Aorta (tissue), 5 donors: ENCODE measurements around the gene ST6GAL2. TPM values are rescaled to one million over a fixed set of nuclear protein-coding genes. Genes with fewer than 3 reads are reported as not detected.

Source experiments
- ATAC-seq: fragments of 200-7000 bp; cut with Tn5 transposase; one replicate; pipeline ENCODE4 v1.9.1; 2022; ENCODE audit warnings: moderate library complexity; ENCODE audit not compliant: low FRiP score
- DNase-seq, 2 donors: peaks; one replicate each; pipeline ENCODE4 v3.0.0-alpha.2; 2020
- H3K27ac ChIP-seq, 2 donors: one replicate each; pipeline ENCODE4 v1.5.1; 2013; ENCODE audit warnings: low read length in 2 of 2, mild to moderate bottlenecking in 2 of 2, moderate library complexity in 2 of 2, control low read depth in 1 of 2, inconsistent platforms in 1 of 2, low read depth in 1 of 2
- H3K27me3 ChIP-seq, 2 donors: one replicate each; pipeline ENCODE4 v1.6.1; 2013; ENCODE audit warnings: control low read depth in 1 of 2, low read length in 1 of 2, mild to moderate bottlenecking in 1 of 2, moderate library complexity in 1 of 2; ENCODE audit not compliant: insufficient read depth in 2 of 2, control insufficient read depth in 1 of 2
- H3K36me3 ChIP-seq, 2 donors: one replicate each; pipeline ENCODE4 v1.6.1; 2013; ENCODE audit warnings: control low read depth in 1 of 2, low read length in 1 of 2, mild to moderate bottlenecking in 1 of 2; ENCODE audit not compliant: insufficient read depth in 2 of 2, control insufficient read depth in 1 of 2
- H3K4me1 ChIP-seq, 2 donors: one replicate each; pipeline ENCODE4 v1.6.1; 2013; ENCODE audit warnings: low read length in 2 of 2, control low read depth in 1 of 2, mild to moderate bottlenecking in 1 of 2, moderate library complexity in 1 of 2; ENCODE audit not compliant: insufficient read depth in 2 of 2, control insufficient read depth in 1 of 2
- H3K4me3 ChIP-seq, 2 donors: one replicate each; pipeline ENCODE4 v1.5.1; 2013; ENCODE audit warnings: low read length in 2 of 2, control low read depth in 1 of 2, mild to moderate bottlenecking in 1 of 2
- H3K9me3 ChIP-seq: one replicate; pipeline ENCODE4 v1.6.1; 2013; ENCODE audit warnings: mild to moderate bottlenecking, low read length; ENCODE audit not compliant: control insufficient read depth
- WGBS, 2 donors: extraction: QIAGEN DNeasy Blood & Tissue Kit; methylation state at CpG; one replicate each; pipeline ENCODE4 v1.1.7; 2013; 5-methylcytosine and 5-hydroxymethylcytosine counted together
- intact Hi-C, 2 donors: fragments of 100-400 bp; cut with DNase I; formaldehyde crosslinking; loops; one replicate each; pipeline versions ENCODE4 v1.14.2 to v1.15.0; 2022
- polyA plus RNA-seq, 2 donors: library from polyadenylated mRNA; stranded (reverse); fragments of 200-250 nt; gene quantifications; one replicate each; pipeline ENCODE4 v1.2.3, GENCODE V29; 2013
- total RNA-seq, 2 donors: library from RNA; stranded (reverse); fragmentation: NEBNext Ultra II Directional; extraction: Animal tissue kit (Norgen Biotek cat#: 25700); gene quantifications; one replicate each; pipeline ENCODE4 v1.2.1, GENCODE V29; 2021
- donor health status: healthy with polysubstance abuse.
- donor health status: Bipolar disorder and iron deficiency.
- donor health status: DM: no; HTN: no; CAD: no.
- donor health status: DM: no; HTN: no; CAD: no.
- donor health status: DM: yes; HTN: yes; CAD: no.

Gene ST6GAL2
- total and polyA plus RNA-seq, 4 donors = 7.0 to 107 (median 29.2) TPM

DNA sequence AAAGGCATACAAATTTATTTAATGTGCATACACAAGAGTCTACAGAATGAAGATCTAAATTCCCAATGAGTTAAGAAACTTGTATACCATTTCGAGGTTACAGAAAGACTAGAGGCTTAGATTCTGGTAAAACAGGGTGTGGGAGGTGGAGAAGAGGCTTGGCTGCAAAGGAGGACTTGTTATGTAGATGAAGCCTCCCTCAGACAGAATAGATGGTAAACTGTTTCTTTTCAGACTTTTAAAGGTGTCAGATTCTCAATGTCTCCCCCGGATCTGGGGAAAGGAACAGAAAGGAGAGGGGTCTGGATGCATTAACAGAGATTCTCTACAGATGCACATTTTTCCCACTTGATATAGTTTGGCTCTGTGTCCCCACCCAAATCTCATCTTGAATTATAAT lies 126.0 kb downstream of the ST6GAL2 start:
- intact Hi-C loops = no loop called here
- no peak overlapping the region for H3K4me3 ChIP-seq
- WGBS, 2 donors = 81 to 92% methylated on average over 2 of the region's 2 CpGs
- no peaks in the 10 kb centered on the region for H3K36me3 ChIP-seq
- no peak overlapping the region for H3K27ac ChIP-seq
- ATAC-seq = no peak
- no peaks in the 10 kb centered on the region for H3K9me3 ChIP-seq
- peaks cover 0 to 2% of the 10 kb centered on the region in 2 donors for H3K4me1 ChIP-seq
- no peaks in the 10 kb centered on the region for H3K27me3 ChIP-seq
- DNase-seq = no peak

GRCh38 chr2:106758901-106759497 lies 127.0 kb downstream of the ST6GAL2 start:
- H3K4me3 ChIP-seq = no peak overlapping the region
- no peak overlapping the region for H3K27ac ChIP-seq
- no peak for DNase-seq
- H3K4me1 ChIP-seq = no peaks in the 10 kb centered on the region
- H3K36me3 ChIP-seq = no peaks in the 10 kb centered on the region
- intact Hi-C loops = no loop called here
- peak; percentile 70 for ATAC-seq
- H3K27me3 ChIP-seq = no peaks in the 10 kb centered on the region
- H3K9me3 ChIP-seq = no peaks in the 10 kb centered on the region
- 23% methylated on average over 1 of the region's 1 CpG for WGBS, 2 donors
